Breast epithelium (tissue), 3 donors: ENCODE measurements around the gene MVB12B.

Experiments used
- CTCF ChIP-seq, 3 donors: fragments of 450-650 bp; IDR thresholded peaks; one replicate each; pipeline ENCODE4 v1.5.1; 2016 to 2017; ENCODE audit warnings: antibody characterized with exemption in 3 of 3, mild to moderate bottlenecking in 3 of 3, moderate library complexity in 3 of 3
- POLR2A ChIP-seq: fragments of 450-650 bp; IDR thresholded peaks from one replicate; pipeline ENCODE4 v1.6.1; 2016; ENCODE audit warnings: antibody characterized with exemption, mild to moderate bottlenecking, moderate library complexity
- POLR2AphosphoS5 ChIP-seq, 3 donors: sonication (generic); formaldehyde crosslinking; IDR thresholded peaks; one replicate each; pipeline ENCODE4 v1.6.1; 2017; ENCODE audit warnings: antibody characterized with exemption in 3 of 3

- TF ChIP-seq CTCF (IDR thresholded peaks at IDR 0.05) (no peak), POLR2A (no peak), POLR2AphosphoS5 (IDR thresholded peaks at IDR 0.05) (no peak)
These were observed 84.8 kb downstream of the MVB12B start for GRCh38 chr9:126411225-126411947.
